HG02571 (cell line): Measurements from ENCODE around the gene CLTCL1.

Experiments
- ATAC-seq: cut with Tn5 transposase; IDR thresholded peaks from one replicate; pipeline ENCODE4 v1.9.1; 2021; ENCODE audit warnings: mild to moderate bottlenecking, moderate library complexity; ENCODE audit not compliant: unreplicated experiment

CLTCL1 gene

DNA sequence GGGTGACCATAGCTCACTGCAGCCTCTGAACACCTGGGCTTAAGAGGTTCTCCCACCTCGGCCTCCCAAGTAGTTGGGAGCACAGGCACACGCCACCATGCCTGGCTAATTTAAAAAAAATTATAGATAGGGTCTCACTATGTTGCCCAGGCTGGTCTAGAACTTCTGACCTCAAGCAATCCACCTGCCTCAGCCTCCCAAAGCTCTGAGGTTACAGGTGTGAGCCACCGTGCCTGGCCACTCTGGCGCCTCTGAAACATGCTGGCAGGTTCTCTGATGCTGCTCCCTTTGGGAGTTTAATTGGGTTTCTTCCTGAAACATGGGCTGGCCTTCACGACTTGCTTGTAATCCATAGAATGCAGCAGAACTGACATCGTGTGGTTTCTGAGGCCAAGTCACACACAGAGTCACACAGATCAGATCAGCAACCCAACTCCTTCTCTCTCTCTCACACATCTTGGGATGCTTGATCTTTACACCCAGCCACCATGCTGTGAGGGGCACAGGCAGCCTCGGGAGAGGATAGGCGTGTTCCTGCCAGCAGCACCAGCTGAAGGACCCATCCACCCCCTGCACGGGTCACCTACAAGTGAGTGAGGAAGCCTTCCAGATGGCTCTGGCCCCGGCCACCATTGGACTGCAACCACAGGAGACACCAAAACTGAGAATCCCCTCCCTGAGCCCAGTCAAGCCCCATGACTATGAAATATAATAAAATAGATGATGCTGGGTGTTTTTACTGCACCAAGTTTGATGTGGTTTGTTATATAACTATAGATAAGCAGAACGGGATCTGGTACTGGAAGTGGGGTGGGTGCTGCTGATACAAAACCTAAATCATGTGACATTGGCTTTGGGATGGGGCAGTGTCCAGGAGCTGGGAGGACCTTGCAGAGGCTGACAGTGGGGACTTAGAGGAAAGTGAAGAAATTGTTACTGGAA lies 138.3 kb downstream of the CLTCL1 start:
- no peak for ATAC-seq

GRCh38 chr22:19151329-19152191 lies 140.0 kb downstream of the CLTCL1 start:
- ATAC-seq = no peak

- ATAC-seq = no peak
These were observed 140.8 kb downstream of the CLTCL1 start for GRCh38 chr22:19150482-19151328.

- no peak for ATAC-seq
These were observed 141.5 kb downstream of the CLTCL1 start, which contains the start of gene GSC2 for GRCh38 chr22:19149991-19150390. Gene GSC2 (minus strand): TSS chr22:19150292. CDS start chr22:19150283, 9 bp downstream.

DNA sequence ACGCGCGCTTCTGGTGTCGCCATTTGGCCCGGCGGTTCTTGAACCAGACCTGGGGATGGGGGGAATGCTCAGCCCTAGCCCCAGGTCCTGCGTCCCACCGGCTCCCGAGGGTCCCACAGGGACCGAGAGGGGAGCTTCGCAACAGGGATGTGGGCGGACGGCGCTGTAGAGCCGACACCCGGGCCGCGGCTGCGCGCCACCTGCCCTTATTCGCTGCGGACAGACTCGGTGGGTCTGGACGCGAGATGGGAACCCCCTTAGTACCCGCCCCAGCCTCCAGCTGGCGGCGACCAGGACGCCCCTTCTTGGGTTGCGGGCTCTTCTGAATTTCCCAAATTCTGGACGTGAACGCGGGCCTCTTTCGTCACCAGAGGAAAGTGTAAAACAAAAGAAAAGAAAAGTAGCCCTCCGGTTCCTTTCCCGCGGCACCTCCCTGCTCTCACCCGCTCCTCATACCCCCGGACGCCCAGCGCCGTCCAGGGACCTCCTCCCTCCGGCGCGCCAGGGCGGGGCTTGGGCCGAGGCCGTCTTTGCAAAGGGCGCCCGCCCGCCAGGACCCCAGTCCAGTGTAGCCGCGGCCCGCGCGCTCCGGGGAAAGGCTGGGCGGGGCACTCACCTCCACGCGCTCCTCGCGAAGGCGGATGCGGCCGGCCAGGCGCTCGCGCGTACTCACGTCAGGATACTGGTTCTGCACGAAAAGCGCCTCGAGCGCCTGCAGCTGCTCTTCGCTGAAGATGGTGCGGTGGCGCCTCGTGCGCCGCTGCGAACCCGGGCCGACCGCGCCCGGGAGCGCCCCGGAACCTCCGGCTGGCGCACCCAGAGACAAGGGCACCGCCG lies 142.3 kb downstream of the CLTCL1 start:
- no peak for ATAC-seq

GRCh38 chr22:19148417-19149046 lies 143.0 kb downstream of the CLTCL1 start:
- no peak for ATAC-seq

DNA sequence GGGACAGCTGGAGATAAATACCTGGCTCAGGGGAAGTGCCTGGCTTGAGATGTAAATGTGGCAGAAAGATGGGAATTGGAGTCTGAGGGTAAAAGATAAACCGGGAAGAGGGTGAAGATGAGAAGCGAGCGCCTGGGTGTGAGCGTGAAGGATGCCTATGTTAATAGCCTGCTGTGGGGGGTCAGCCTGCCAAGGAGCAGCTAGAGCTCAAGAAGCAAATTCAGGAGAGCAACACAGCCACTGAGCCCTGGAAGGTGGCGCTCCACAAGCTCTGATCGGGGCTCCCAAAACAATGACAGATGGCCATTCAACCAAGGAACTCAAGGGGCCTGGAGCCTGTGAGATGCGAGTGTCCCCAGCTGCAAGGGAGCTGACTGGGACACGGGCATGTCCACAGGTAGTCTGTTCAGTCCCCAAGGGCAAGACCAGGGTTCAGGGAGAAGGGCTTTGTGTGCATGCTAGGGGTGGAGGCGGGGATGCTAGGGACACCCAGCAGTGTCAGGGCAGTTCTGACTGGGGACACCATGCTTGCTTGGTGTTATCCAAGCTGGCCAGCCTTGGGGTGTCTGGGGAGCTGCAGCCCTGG lies 144.2 kb downstream of the CLTCL1 start:
- no peak for ATAC-seq

DNA sequence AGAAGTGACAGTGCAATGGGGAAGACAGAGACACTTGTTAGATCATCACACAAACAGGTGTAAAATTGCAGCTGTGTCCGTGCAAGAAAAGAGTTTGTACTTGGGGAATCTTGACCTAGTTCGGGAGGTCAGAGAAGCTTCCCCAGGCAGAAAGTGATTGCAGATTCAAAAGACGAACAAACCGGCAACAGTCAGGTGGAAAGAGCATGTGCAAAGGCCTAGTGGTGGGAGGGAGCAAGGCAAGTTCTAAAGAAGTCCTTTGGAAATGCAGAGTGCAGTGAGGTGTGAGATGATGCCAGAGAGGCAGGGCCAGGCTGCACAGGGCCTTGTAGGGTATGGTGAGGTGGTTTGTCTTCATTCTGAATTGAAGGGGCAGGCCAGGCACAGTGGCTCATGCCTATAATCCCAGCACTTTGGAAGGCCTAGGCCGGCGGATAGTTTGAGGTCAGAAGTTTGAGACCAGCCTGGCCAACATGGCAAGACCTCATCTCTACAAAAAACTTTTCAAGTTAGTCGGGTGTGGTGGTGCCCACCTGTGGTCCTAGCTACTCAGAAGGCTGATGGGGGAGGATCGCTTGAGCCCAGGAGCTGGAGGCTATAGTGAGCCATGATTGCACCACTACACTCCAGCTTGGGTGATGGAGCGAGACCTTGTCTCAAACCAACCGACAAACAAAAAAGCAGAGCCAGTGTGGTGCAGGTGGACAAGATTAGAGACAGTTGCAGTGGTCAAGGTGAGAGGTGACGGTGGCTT lies 145.1 kb downstream of the CLTCL1 start:
- ATAC-seq = no peak

GRCh38 chr22:19143967-19144400 lies 147.5 kb downstream of the CLTCL1 start:
- no peak for ATAC-seq

DNA sequence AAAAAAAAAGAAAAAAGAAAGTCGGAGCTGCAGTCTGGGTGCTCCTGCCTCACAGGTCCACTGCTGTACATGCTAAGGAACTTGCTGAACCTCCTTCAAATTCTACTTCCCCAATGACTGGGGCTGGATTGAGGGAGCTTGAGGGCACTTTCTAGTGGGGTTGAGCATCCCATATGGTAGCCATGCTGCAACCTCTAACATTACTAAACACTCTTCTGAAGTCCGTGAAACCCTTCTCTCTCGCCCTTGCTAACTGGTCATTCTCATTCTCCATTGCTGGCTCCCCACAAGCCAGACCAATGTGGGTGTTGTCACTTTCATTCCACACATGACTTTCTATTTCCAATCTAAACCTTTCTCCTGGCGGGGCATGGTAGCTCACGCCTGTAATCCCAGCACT lies 148.3 kb downstream of the CLTCL1 start:
- ATAC-seq = no peak

GRCh38 chr22:19142394-19142793 lies 149.1 kb downstream of the CLTCL1 start:
- ATAC-seq = no peak

- ATAC-seq = no peak
These were observed 151.5 kb downstream of the CLTCL1 start for GRCh38 chr22:19139974-19140373.

- no peak for ATAC-seq
These were observed 152.5 kb downstream of the CLTCL1 start for GRCh38 chr22:19139001-19139356.

DNA sequence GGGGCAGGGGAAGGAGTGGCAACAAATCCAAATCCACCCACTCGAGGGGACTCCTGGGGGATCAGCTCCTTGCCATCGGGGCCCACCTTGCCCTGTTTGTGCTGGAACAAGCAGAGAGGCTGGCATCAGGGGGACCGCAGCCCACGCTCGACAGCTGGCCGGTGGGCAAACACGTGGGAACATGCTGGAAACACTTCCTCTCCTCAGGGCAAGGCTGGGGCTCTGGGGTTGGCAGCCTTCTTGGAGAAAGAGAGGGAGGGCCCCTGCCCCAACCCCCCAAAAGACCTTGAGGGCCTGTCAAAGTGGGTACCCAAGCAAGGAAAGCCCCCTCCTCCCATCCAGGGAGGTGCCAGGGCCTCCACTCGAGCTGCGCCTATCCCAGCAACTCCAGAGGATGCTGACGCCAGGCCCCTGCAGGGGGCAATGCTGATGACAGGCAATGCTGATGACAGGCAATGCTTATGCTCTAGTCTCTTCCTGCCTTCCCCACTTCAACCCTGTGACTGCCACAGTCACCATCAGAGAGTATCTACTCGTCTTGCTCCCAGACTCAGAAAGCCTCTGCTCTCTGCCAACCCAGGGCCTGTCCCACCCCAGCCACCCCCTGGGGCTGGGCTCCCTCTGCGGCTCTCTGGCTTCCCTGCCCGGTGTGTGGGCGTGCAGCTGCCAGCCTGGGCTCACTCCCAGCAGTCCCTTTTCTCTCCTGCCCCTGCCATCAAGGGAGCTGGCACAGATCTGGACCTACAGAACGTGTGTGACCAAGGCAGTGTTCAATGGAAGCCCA lies 153.1 kb downstream of the CLTCL1 start:
- ATAC-seq = no peak

DNA sequence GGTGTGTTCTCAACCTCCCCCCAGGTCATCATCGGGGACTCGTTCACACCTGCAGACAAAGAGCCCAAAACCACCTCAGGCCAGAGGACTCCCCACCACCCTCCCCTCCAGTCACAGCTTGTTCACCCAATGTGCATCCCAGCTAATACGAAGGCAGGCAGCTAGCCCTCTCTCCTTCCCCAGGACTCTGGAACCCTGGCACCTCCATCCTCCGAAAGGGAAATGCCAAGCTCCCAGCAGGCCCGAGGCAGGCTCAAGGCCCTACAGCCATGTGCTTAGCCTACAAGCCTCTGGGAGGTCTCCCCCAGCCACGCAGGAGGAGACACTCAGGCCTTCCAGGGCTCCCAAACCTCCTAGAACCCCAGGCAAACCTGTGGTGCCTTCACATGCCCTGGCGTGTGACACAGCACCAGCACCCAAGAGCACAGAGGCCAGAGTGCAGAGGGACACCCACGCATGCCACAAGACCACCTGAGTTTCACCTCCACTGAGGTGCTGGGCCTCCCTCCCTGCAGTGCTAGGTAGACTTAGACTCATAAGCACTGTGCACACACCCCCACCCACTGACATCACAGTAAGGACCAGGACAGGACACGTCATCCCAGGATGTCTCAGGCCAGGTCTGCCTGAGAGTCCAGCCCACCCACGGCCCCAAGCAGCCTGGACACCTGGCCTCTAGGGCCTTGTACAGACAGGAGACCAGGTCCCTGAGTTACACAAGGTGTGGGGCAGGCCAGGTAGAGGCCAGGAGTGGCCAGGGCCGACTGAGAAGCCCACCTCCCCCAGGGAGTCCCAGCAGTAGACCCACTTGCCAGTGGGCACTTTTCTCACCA lies 153.9 kb downstream of the CLTCL1 start:
- ATAC-seq = no peak

DNA sequence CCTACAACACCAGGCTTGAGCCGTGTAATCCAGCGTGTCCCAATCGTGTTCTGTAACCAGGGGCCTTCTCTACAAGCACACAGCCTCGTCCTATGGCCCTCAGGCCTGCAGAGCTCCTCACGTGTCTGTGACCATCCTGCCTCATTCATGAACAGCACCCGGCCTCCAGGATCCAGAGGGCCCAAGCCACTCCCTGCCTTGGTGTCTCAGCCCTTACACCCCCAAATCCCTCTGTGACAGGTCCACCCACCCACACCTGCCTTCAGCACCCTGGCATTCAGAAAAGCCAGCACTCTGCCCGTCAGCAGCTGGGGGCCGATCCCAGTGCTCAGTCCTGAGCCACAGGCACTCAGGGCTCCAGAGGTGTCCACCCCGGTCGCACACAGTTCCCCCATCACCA lies 154.6 kb downstream of the CLTCL1 start:
- no peak for ATAC-seq

DNA sequence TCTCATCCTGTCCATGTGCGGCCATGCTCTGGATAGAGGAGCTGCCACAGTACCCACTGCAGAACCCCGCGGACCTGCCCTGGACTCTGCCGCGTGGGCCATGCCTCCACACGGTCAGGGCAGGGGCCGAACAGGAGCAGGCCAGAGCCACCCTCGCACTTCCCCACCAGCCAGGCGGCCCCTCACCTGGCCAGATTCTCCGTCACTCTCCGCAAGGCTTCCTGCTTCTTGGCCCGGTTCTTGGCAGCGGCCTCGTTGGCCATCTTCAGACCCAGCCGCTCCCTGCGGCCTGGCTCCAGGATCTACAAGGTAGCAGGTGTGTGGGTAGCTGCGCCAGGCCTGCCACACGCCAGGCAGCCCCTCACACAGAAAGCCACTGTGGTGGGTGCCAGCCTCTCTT lies 156.6 kb downstream of the CLTCL1 start:
- ATAC-seq = no peak
